Left lobe of liver (tissue), 2 donors: ENCODE data around the gene MMP11. TPM values are rescaled to one million over a fixed set of nuclear protein-coding genes. Genes with fewer than 3 reads are reported as not detected.
A peak's percentile ranks its signal among the peaks of the same experiment; 100 is the strongest.

Source experiments
- ATAC-seq: fragments of 200-7000 bp; cut with Tn5 transposase; one replicate; pipeline ENCODE4 v1.9.1; 2020; ENCODE audit warnings: mild to moderate bottlenecking, moderate library complexity
- DNase-seq: peaks from one replicate; pipeline ENCODE4 v3.0.0-alpha.2; 2020; ENCODE audit warnings: low spot score
- total RNA-seq: library from RNA; stranded (reverse); gene quantifications from one replicate; pipeline ENCODE4 v1.2.1, GENCODE V29; 2021
- donor health status: DM: no; HTN: no; CAD: no; lungs with moderate emphysema.
- donor health status: DM: no; HTN: yes; CAD: no.

Gene MMP11
- total RNA-seq, 1 donor from 2014 or later: 0.38 TPM

- no peak for ATAC-seq
- no peak for DNase-seq
Observed at GRCh38 chr22:23780146-23780748, 7.6 kb downstream of the MMP11 start.

GRCh38 chr22:23781065-23781464 is 8.4 kb downstream of the MMP11 start:
- DNase-seq: no peak
- ATAC-seq: no peak

- ATAC-seq (no peak), DNase-seq (no peak)
Observed at GRCh38 chr22:23781511-23782183, 9.0 kb downstream of the MMP11 start.

- DNase-seq (no peak), ATAC-seq (no peak)
Observed at GRCh38 chr22:23782252-23782651, 9.6 kb downstream of the MMP11 start.

- DNase-seq (no peak), ATAC-seq (no peak)
Observed at GRCh38 chr22:23782703-23783102, 10.1 kb downstream of the MMP11 start.

GRCh38 chr22:23783265-23784150 is 10.9 kb downstream of the MMP11 start:
- no peak for ATAC-seq
- no peak for DNase-seq

GRCh38 chr22:23784215-23784732 is 11.6 kb downstream of the MMP11 start:
- ATAC-seq (peak; percentile 50), DNase-seq (peak; percentile 80)

GRCh38 chr22:23786261-23786710 is 13.6 kb downstream of the MMP11 start:
- peak; percentile 57 for ATAC-seq
- DNase-seq: peak; percentile 74

- peak; percentile 91 for DNase-seq
- ATAC-seq: peak; percentile 93
Observed at GRCh38 chr22:23786752-23787599, 14.3 kb downstream of the MMP11 start, which contains the start of gene SMARCB1. TSS of gene SMARCB1 (plus strand) at chr22:23786966. CDS start at chr22:23787170, 204 bp downstream.

GRCh38 chr22:23787600-23787896 is 14.9 kb downstream of the MMP11 start:
- ATAC-seq: no peak
- no peak for DNase-seq

- DNase-seq (no peak), ATAC-seq (no peak)
Observed at GRCh38 chr22:23787910-23788309, 15.3 kb downstream of the MMP11 start.

- no peak for ATAC-seq
- DNase-seq: no peak
Observed at GRCh38 chr22:23789121-23789520, 16.5 kb downstream of the MMP11 start.

GRCh38 chr22:23789638-23790037 is 17.0 kb downstream of the MMP11 start:
- no peak for ATAC-seq
- no peak for DNase-seq

- ATAC-seq (no peak), DNase-seq (no peak)
Observed at GRCh38 chr22:23790819-23791737, 18.4 kb downstream of the MMP11 start.

GRCh38 chr22:23791738-23792645 is 19.3 kb downstream of the MMP11 start:
- DNase-seq: no peak
- ATAC-seq: no peak

- ATAC-seq: no peak
- DNase-seq: no peak
Observed at GRCh38 chr22:23793326-23793725, 20.7 kb downstream of the MMP11 start.

- DNase-seq (no peak), ATAC-seq (no peak)
Observed at GRCh38 chr22:23796461-23796860, 23.8 kb downstream of the MMP11 start.
